ENCODE measurements around the gene RFX8.

- no peak for TF ChIP-seq POLR2A (IDR thresholded peaks at IDR 0.05)
- TF ChIP-seq CTCF (IDR thresholded peaks at IDR 0.05), result no peak
These were observed 12.1 kb upstream of the RFX8 start for GRCh38 chr2:101486994-101487393.
